Stimulated activated CD8-positive, alpha-beta memory T cell treated with anti-CD3 and anti-CD28 coated beads, Interleukin-2, amount 100 ng/mL, for 1 hour (primary cell): ENCODE measurements around the gene TSTD1.

Experiments used
- DNase-seq, 2 donors: peaks; one replicate each; pipeline ENCODE4 v3.0.0-alpha.2; 2020; ENCODE audit warnings: low read depth in 2 of 2

Gene TSTD1

GRCh38 chr1:161038523-161039153, at the start of gene TSTD1:
Gene TSTD1 (minus strand): TSS chr1:161038964. CDS start chr1:161038889, 75 bp downstream.
- peak; percentile 69 to 73 for DNase-seq

- no peak for DNase-seq
These were observed 47.7 kb upstream of the TSTD1 start for GRCh38 chr1:161086457-161086856.

GRCh38 chr1:161085165-161085564, 46.4 kb upstream of the TSTD1 start:
- no peak for DNase-seq

DNA sequence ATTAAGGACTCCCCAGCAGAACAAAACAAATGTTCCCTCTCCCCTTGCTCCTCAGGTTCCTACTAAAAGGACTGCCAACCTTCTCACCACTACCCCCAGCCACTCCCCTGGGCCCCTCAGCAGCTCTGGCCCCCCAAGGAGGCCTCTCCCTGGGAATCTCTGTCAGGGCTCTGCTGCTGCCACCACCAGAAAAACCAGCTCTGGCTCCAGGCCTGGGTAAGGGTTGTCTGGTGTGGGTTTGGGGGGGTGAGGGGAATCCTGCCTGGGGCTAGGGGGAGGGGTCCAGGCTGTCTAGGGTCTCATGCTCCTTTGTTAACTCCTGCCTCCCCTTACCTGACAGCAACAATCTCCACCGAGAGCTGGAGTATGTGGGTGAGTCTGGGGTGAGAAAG, 45.8 kb upstream of the TSTD1 start:
- no peak for DNase-seq

GRCh38 chr1:161083748-161084596, 45.2 kb upstream of the TSTD1 start:
- no peak for DNase-seq

DNA sequence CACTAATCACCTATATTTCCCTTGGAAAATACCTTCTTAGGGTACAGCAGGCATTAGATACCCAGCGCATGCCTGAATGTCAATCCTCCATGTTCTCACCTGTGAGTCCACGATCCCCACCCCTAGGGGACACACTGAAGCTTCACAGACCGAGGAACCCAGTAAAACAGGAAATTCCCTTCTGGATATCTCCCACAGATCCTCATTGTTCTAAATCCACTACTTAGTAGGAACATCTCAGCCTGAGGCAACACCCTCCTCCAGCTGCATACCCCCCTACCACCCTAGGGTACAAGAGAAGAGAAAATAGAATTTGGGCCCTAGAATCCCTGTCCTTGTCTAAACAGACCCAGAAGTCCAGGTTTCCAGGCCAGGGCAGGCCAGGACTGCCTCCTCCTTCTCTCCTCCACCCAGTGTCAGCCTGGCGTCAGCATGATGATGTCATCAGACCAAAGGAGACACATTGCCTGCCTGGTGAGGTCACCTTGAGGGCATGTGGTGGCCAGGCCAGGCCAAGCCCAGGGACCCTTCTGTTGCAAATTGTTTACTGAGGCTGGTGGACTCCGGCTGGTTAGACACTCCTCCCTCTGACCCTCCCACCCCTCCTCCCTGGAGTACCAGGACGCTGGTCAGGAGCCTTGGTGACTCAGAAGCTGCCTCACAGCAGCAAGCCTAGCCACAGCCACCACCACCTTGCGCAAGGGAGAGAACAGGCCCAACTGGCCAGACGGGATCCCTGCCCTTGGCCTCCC, 44.4 kb upstream of the TSTD1 start:
- DNase-seq, result no peak

DNA sequence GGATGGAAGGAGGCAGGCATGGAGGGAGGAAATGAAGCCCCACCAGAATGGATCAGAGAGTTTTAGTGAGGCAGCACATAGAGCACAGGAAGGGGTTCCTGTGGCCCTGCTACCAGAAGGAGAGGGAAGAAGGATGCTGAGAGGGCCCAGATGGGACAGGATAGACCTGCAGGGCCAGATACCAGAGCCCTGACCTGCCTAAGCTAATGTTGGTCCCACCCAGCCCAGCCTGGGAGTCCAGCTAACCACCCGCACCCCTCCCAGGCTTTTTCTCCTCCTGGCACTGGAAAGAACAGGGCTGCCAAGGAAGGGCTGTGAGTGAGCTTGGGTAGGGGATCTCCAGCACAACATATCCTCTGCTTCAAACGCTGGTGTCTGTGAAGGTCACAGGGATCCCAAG, 43.7 kb upstream of the TSTD1 start:
- no peak for DNase-seq

GRCh38 chr1:161081519-161081918, 42.8 kb upstream of the TSTD1 start:
- DNase-seq, result no peak

GRCh38 chr1:161080441-161081405, 42.0 kb upstream of the TSTD1 start:
- no peak for DNase-seq

DNA sequence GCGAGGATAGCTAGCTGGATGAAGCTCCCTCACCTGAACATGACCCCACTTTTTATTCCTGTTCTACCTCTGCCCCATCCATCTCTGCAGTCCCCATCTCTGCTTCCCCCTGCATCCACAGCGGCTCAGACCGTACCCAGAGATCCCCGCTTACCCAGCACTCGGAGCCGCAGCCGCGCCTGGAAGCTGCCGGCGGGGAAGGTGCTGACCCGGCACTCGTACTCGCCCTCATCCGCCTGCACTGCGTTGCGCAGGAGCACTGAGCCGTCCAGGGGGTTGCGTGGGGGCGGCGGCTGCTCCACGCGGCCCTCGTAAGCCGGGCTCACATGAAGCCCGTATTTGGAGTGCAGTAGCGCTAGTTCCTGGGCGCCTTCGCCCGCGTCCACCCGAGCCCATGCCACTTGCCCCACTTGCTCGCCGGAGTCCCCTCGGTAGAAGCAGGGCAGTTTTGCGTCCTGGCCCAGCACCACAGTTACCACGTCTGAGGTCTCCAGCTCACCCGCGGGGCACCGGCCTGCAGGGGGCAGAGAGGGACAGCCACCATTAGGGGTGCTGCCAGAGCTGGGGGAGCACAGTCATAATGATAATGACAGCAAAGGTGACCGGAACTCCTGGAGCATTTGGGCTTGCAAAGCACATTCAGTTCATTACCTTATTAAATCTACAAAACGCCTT, 40.8 kb upstream of the TSTD1 start:
- DNase-seq, result no peak

DNA sequence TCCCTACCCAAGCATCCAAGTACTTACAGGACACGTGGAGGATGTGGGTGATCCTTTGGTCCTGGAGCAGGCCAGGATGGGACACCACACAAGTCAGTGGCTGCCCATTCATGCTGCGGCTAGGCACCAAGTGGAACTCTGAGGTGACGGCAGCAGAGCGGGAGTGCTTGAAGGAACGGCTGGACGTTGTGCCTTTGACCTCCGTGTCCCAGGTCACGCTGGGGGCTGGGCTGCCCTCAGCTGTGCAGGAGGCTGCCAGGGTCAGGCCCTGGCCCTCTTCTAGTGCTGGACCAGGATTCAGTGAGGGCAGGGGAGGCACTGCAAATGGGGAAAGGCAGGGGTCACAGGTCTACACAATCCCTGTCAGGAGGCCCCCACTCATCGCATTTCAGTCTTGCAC, 38.7 kb upstream of the TSTD1 start:
- DNase-seq, result no peak

DNA sequence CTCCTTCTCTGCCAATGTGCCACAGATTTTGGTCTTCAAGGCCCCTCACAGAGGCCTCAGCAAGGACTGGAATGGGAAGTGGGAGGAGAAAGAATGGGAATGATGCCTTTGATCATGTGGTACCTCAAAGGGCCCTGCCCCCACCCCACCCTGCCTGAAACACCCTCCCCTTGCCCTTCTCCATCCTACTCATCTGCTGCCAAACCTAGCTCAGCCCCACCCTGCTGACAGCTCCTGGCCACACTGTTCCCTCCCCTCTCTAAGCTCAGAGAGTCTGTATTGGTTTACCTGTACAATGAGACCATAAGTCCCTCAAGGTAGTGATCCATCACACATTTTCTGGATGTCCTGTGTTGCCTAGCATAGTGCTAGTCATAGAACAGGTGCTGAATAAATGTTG, 37.6 kb upstream of the TSTD1 start:
- DNase-seq, result no peak

GRCh38 chr1:161074676-161075368, 36.1 kb upstream of the TSTD1 start:
- DNase-seq, result no peak

DNA sequence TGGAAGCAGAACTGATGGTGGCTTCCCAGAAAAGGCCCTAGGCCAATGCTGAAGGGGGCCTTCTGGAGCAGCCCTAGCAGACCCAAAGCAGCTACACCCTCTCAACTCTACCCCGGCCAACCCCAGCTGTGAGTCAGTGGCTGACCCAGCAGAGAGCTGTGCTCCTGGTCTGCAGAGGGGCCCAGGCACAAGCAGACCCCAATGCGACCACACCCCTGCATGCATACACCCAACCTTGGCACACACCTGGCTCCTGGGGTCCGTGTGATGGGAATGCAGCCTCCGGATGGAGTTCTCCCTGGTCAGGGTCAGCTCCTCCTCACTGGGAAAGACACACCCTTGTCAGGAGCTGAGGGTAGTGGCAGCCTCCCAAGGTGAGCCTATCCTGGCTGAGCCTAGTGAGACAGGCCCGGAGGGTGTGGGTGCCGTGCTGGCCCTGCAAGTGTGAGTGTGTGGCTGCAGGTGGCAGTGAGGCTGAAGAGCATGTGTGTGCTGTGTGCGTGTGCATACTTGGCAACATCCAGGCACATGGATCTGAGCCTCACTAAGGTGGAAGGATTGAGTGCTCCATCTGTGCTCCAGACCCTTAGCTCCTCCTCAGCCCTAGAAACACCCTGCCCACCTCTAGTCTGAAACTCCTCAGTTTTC, 34.8 kb upstream of the TSTD1 start:
- no peak for DNase-seq

DNA sequence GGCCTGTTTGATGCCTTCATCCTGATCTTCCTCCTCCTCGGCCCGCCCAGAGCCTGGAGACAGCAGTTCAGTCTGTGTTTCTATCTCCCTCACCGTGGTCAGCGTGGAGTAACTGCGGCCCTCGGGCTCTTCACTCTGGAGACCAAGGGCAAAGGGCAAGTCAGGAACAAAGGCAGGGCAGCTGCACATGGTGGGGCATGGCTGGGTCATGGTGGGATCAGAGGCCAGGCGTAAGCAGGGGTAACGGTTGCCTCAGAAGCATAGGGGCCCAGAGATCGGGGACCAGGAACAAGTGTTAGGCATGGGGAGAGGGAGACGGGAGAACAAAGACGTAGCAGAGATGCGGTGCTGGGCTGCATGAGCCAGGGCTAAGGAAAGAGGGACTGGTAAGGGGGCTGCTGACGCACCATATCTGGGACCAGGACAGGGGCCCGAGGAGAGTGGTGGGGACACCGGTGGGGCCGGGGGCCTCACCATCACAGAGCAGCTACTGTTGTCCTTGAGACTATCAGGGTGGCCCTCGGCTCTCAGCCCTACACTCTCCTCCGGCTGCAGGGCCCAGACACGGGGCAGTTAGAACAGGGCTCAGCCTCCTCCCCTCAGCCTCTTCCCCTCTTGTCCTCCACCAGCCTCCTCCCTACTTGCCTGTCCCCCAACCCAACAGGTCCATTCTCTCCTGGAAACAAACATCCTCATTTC, 34.1 kb upstream of the TSTD1 start:
- DNase-seq, result no peak

DNA sequence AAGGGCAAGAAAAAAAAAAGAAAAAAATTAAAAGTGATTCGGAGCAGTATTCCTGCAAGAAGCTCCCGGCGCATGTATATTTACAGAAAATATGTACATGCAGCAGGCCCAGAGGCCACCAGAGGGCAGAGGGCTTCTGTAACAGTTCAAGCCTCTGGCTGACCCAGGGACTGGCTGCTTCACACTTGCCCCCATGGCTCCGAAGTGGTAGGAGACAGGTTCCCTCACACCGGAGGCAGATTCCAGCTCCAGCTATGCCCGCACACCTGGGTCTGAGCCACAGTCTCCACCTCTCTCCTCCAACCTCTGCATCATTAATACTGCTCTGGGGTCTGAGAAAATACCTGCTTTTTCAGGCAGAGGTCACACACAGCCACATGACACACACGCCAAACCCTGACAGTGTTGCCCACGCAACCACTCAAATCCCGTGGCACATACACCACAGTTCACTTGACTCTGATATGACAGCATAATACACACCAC, 33.2 kb upstream of the TSTD1 start:
- DNase-seq, result peak in 1 of 2 donors; percentile 20

GRCh38 chr1:161070761-161071160, 32.0 kb upstream of the TSTD1 start:
- no peak for DNase-seq

- DNase-seq, result peak; percentile 63 to 66
These were observed 31.0 kb upstream of the TSTD1 start, which contains the start of gene ARHGAP30 for GRCh38 chr1:161069731-161070270. Gene ARHGAP30 (minus strand): TSS chr1:161069891. CDS start chr1:161069624, 267 bp downstream.
